Thyroid gland (tissue), 4 donors: Measurements from ENCODE around the gene PTPN23. TPM values are rescaled to one million over a fixed set of nuclear protein-coding genes. Genes with fewer than 3 reads are reported as not detected.
A peak's percentile ranks its signal among the peaks of the same experiment; 100 is the strongest.

Experiments used
- DNase-seq, 2 donors: peaks; one replicate each; pipeline ENCODE4 v3.0.0-alpha.2; 2019
- H3K27ac ChIP-seq, 3 donors: fragments of 200-600 bp; sonication (generic); 1 replicate in 2 of 3; 2 replicates in 1 of 3; pipeline ENCODE4 v1.5.1; 2016 to 2019; ENCODE audit warnings: mild to moderate bottlenecking in 1 of 3, moderate library complexity in 1 of 3
- H3K27me3 ChIP-seq: fragments of 200-600 bp; sonication (generic); one replicate; pipeline ENCODE4 v1.5.1; 2019
- H3K36me3 ChIP-seq, 2 donors: fragments of 200-600 bp; sonication (generic); one replicate each; pipeline ENCODE4 v1.5.1; 2016 to 2019
- H3K4me1 ChIP-seq, 2 donors: fragments of 200-600 bp; sonication (generic); one replicate each; pipeline ENCODE4 v1.5.1; 2017 to 2019
- H3K4me3 ChIP-seq, 3 donors: fragments of 200-600 bp; sonication (generic); replicated peaks in 1 of 3; 1 replicate in 2 of 3; 2 replicates in 1 of 3; pipeline ENCODE4 v1.5.1; 2016; ENCODE audit warnings: mild to moderate bottlenecking in 1 of 3
- H3K9me3 ChIP-seq: fragments of 200-600 bp; sonication (generic); one replicate; pipeline ENCODE4 v1.5.1; 2017
- POLR2A ChIP-seq, 2 donors: fragments of 450-650 bp; IDR thresholded peaks; one replicate each; pipeline ENCODE4 v1.6.1; 2017; ENCODE audit warnings: antibody characterized with exemption in 2 of 2, mild to moderate bottlenecking in 2 of 2, moderate library complexity in 1 of 2
- WGBS, 2 donors: methylation state at CpG; one replicate each; pipeline ENCODE4 v1.1.5; 2017; 5-methylcytosine and 5-hydroxymethylcytosine counted together
- intact Hi-C: fragments of 100-400 bp; cut with DNase I; formaldehyde crosslinking; loops from one replicate; pipeline ENCODE4 v1.15.1; 2023
- total RNA-seq, 4 donors: library from RNA; depleted of rRNA; stranded (reverse); fragments of >200 nt; gene quantifications; one replicate each; pipeline ENCODE4 v1.2.3, GENCODE V29; 2016
- TF ChIP-seq, protein P1 (sequence below), 6 experiments: fragments of 200-600 bp in 3 of 6; fragments of 450-650 bp in 3 of 6; sonication (generic) in 3 of 6; IDR thresholded peaks; one replicate each; pipeline ENCODE4 v1.5.1; 2016 to 2019; ENCODE audit warnings: antibody characterized with exemption in 6 of 6, mild to moderate bottlenecking in 2 of 6, inconsistent platforms in 1 of 6, moderate library complexity in 1 of 6

Gene PTPN23
- total RNA-seq, 4 donors from 2014 or later, result 20.2 to 40.1 (median 32.1) TPM

GRCh38 chr3:47379411-47379899 is 1.4 kb upstream of the PTPN23 start:
- TF ChIP-seq POLR2A (IDR thresholded peaks at IDR 0.05), result no peak
- TF ChIP-seq, protein P1, sequence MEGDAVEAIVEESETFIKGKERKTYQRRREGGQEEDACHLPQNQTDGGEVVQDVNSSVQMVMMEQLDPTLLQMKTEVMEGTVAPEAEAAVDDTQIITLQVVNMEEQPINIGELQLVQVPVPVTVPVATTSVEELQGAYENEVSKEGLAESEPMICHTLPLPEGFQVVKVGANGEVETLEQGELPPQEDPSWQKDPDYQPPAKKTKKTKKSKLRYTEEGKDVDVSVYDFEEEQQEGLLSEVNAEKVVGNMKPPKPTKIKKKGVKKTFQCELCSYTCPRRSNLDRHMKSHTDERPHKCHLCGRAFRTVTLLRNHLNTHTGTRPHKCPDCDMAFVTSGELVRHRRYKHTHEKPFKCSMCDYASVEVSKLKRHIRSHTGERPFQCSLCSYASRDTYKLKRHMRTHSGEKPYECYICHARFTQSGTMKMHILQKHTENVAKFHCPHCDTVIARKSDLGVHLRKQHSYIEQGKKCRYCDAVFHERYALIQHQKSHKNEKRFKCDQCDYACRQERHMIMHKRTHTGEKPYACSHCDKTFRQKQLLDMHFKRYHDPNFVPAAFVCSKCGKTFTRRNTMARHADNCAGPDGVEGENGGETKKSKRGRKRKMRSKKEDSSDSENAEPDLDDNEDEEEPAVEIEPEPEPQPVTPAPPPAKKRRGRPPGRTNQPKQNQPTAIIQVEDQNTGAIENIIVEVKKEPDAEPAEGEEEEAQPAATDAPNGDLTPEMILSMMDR (IDR thresholded peaks at IDR 0.05), result no peak
- Histone ChIP-seq H3K4me3 (peak overlapping the region in 1 of 3 donors; percentile 98), H3K36me3 (no peaks in the 10 kb centered on the region), H3K27me3 (no peaks in the 10 kb centered on the region), H3K27ac (no peak overlapping the region), H3K4me1 (peaks cover 10 to 28% of the 10 kb centered on the region in 2 donors), H3K9me3 (no peaks in the 10 kb centered on the region)
- no peak for DNase-seq
- WGBS, 2 donors, result 93 to 94% methylated on average over 19 of the region's 19 CpGs
- intact Hi-C loops, result no loop called here

- H3K4me3 ChIP-seq, result peak overlapping the region; percentile 84 to 98 (median 92)
- peaks cover 13 to 33% of the 10 kb centered on the region in 2 donors for H3K4me1 ChIP-seq
- peak overlapping the region; percentile 75 to 94 (median 81) for H3K27ac ChIP-seq
- peaks cover 0 to 2% of the 10 kb centered on the region in 2 donors for H3K36me3 ChIP-seq
- H3K9me3 ChIP-seq, result no peaks in the 10 kb centered on the region
- WGBS, 2 donors, result 13 to 15% methylated on average over 19 to 23 of the region's 23 CpGs
- no peaks in the 10 kb centered on the region for H3K27me3 ChIP-seq
- intact Hi-C loops, result no loop called here
- DNase-seq, result no peak
- TF ChIP-seq POLR2A (IDR thresholded peaks at IDR 0.05), result peak in 1 of 2 donors; percentile 3
- TF ChIP-seq, protein P1 (IDR thresholded peaks at IDR 0.05), result no peak
Observed at GRCh38 chr3:47380026-47380600, 708 bp upstream of the PTPN23 start.

GRCh38 chr3:47381317-47382157 is 716 bp downstream of the PTPN23 start:
- peak; percentile 84 to 85 for DNase-seq
- Histone ChIP-seq H3K27ac (peak overlapping the region; percentile 84 to 94 (median 85)), H3K4me1 (peaks cover 21 to 44% of the 10 kb centered on the region in 2 donors), H3K9me3 (no peaks in the 10 kb centered on the region), H3K4me3 (peak overlapping the region; percentile 70 to 98 (median 92)), H3K36me3 (peaks cover 0 to 5% of the 10 kb centered on the region in 2 donors), H3K27me3 (no peaks in the 10 kb centered on the region)
- 4 to 8% methylated on average over 37 to 38 of the region's 44 CpGs for WGBS, 2 donors
- intact Hi-C loops, result no loop called here
- TF ChIP-seq, protein P1 (IDR thresholded peaks at IDR 0.05), result no peak
- TF ChIP-seq POLR2A (IDR thresholded peaks at IDR 0.05), result no peak

- H3K9me3 ChIP-seq, result no peaks in the 10 kb centered on the region
- H3K4me3 ChIP-seq, result no peak overlapping the region
- no peak for DNase-seq
- peaks cover 21 to 43% of the 10 kb centered on the region in 2 donors for H3K4me1 ChIP-seq
- H3K27me3 ChIP-seq, result no peaks in the 10 kb centered on the region
- TF ChIP-seq, protein P1 (IDR thresholded peaks at IDR 0.05), result no peak
- no peak for TF ChIP-seq POLR2A (IDR thresholded peaks at IDR 0.05)
- 90 to 91% methylated on average over 4 of the region's 4 CpGs for WGBS, 2 donors
- no peak overlapping the region for H3K27ac ChIP-seq
- intact Hi-C loops, result no loop called here
- peaks cover 0 to 5% of the 10 kb centered on the region in 2 donors for H3K36me3 ChIP-seq
Observed at GRCh38 chr3:47384425-47384824, 3.6 kb downstream of the PTPN23 start.
